HepG2 (cell line): Measurements from ENCODE around the gene AGAP3. TPM values are rescaled to one million over a fixed set of nuclear protein-coding genes. Genes with fewer than 3 reads are reported as not detected.
A peak's percentile ranks its signal among the peaks of the same experiment; 100 is the strongest.

Experiments
- BORCS8-MEF2B ChIP-seq: sonication (generic); formaldehyde crosslinking; IDR thresholded peaks from 2 replicates; pipeline ENCODE4 v1.8.0; 2022; ENCODE audit warnings: mild to moderate bottlenecking, missing genetic modification reagents
- CBFB ChIP-seq: sonication (generic); formaldehyde crosslinking; IDR thresholded peaks from 2 replicates; pipeline ENCODE4 v1.4.0; 2020; ENCODE audit warnings: missing genetic modification reagents
- CREB1 ChIP-seq, 2 experiments: fragments of 450-650 bp in 1 of 2; IDR thresholded peaks; 2 replicates each; pipeline ENCODE4 v1.6.1; 2016 to 2017; ENCODE audit warnings: control low read depth in 1 of 2, mild to moderate bottlenecking in 1 of 2, missing compliant biosample characterization in 1 of 2, missing genetic modification characterization in 1 of 2
- GPN1 ChIP-seq: sonication (generic); formaldehyde crosslinking; IDR thresholded peaks from 2 replicates; pipeline ENCODE4 v1.5.1; 2020; ENCODE audit warnings: missing genetic modification reagents, borderline replicate concordance
- HOXA9 ChIP-seq: sonication (generic); formaldehyde crosslinking; IDR thresholded peaks from 2 replicates; pipeline ENCODE4 v1.8.1; 2022; ENCODE audit warnings: missing genetic modification reagents, mild to moderate bottlenecking, moderate library complexity, borderline replicate concordance
- MAZ ChIP-seq, 2 experiments: sonication (generic) in 1 of 2; formaldehyde crosslinking in 1 of 2; IDR thresholded peaks; 2 replicates each; pipeline versions ENCODE4 v1.5.0 to v1.6.1; 2012 to 2020; ENCODE audit warnings: low read depth in 2 of 2, mild to moderate bottlenecking in 2 of 2, borderline replicate concordance in 1 of 2, improper control_type of control experiment in 1 of 2, low read length in 1 of 2, missing genetic modification reagents in 1 of 2, moderate library complexity in 1 of 2
- NCOA1 ChIP-seq: sonication (generic); formaldehyde crosslinking; IDR thresholded peaks from 2 replicates; pipeline ENCODE4 v1.9.0; 2021; ENCODE audit warnings: missing genetic modification reagents
- PBX2 ChIP-seq: IDR thresholded peaks from 2 replicates; pipeline ENCODE4 v1.6.1; 2016; ENCODE audit warnings: control low read depth
- PRDM15 ChIP-seq: sonication (generic); formaldehyde crosslinking; IDR thresholded peaks from 2 replicates; pipeline ENCODE4 v1.4.0; 2020; ENCODE audit warnings: missing genetic modification reagents
- RBM39 ChIP-seq: fragments of 200-400 bp; formaldehyde crosslinking; IDR thresholded peaks from one replicate; pipeline ENCODE4 v1.6.1; 2018; ENCODE audit warnings: antibody characterized with exemption, mild to moderate bottlenecking, low read depth, low read length; ENCODE audit not compliant: poor library complexity, severe bottlenecking
- SATB2 ChIP-seq: sonication (generic); formaldehyde crosslinking; IDR thresholded peaks from 2 replicates; pipeline ENCODE4 v1.5.0; 2020; ENCODE audit warnings: missing genetic modification reagents
- ZFP62 ChIP-seq: sonication (generic); formaldehyde crosslinking; IDR thresholded peaks from 2 replicates; pipeline ENCODE4 v1.4.0; 2020; ENCODE audit warnings: missing genetic modification reagents
- ZFP82 ChIP-seq: sonication (generic); formaldehyde crosslinking; IDR thresholded peaks from 2 replicates; pipeline ENCODE4 v1.5.1; 2020; ENCODE audit warnings: mild to moderate bottlenecking, missing genetic modification reagents, borderline replicate concordance
- ZNF232 ChIP-seq: sonication (generic); formaldehyde crosslinking; IDR thresholded peaks from 2 replicates; pipeline ENCODE4 v1.4.0; 2020; ENCODE audit warnings: missing genetic modification reagents, borderline replicate concordance
- ZNF264 ChIP-seq: sonication (generic); formaldehyde crosslinking; IDR thresholded peaks from 2 replicates; pipeline ENCODE4 v1.4.0; 2020; ENCODE audit warnings: missing genetic modification reagents
- ZNF275 ChIP-seq: sonication (generic); formaldehyde crosslinking; IDR thresholded peaks from 2 replicates; pipeline ENCODE4 v1.8.0; 2022; ENCODE audit warnings: missing genetic modification reagents, mild to moderate bottlenecking, inconsistent platforms, borderline replicate concordance
- ZNF317 ChIP-seq: sonication (generic); formaldehyde crosslinking; IDR thresholded peaks from 2 replicates; pipeline ENCODE4 v1.5.0; 2020; ENCODE audit warnings: mild to moderate bottlenecking, missing genetic modification reagents
- ZNF382 ChIP-seq: sonication (generic); formaldehyde crosslinking; IDR thresholded peaks from 2 replicates; pipeline ENCODE4 v1.5.0; 2020; ENCODE audit warnings: missing genetic modification reagents, mild to moderate bottlenecking, borderline replicate concordance
- ZNF547 ChIP-seq: sonication (generic); formaldehyde crosslinking; IDR thresholded peaks from 2 replicates; pipeline ENCODE4 v1.5.1; 2020; ENCODE audit warnings: mild to moderate bottlenecking, missing genetic modification reagents
- ZNF639 ChIP-seq: conservative IDR thresholded peaks from 2 replicates; pipeline ENCODE4 v1.6.1; 2018; ENCODE audit warnings: missing genetic modification reagents
- ZNF816 ChIP-seq: sonication (generic); formaldehyde crosslinking; IDR thresholded peaks from 2 replicates; pipeline ENCODE4 v1.8.0; 2022; ENCODE audit warnings: missing genetic modification reagents, mild to moderate bottlenecking, borderline replicate concordance
- polyA plus RNA-seq, 8 experiments: library from polyadenylated mRNA; depleted of rRNA in 3 of 8; stranded (reverse) in 7 of 8; unstranded in 1 of 8; fragments of >200 nt; fragmentation: Illumina TruSeq in 4 of 8; extraction: Trizol in 4 of 8; gene quantifications; 2 replicates each; pipeline versions ENCODE4 v1.2.1 to v1.2.3, GENCODE V29; 2011 to 2016; ENCODE audit warnings: low read depth in 4 of 8, missing spikeins in 1 of 8, mixed read lengths in 1 of 8; ENCODE audit not compliant: insufficient read depth in 1 of 8
- total RNA-seq, 5 experiments: library from RNA; depleted of rRNA; stranded (reverse); fragments of >200 nt; fragmentation: Illumina TruSeq; extraction: Trizol; gene quantifications; 2 replicates each; pipeline ENCODE4 v1.2.3, GENCODE V29; 2016; ENCODE audit warnings: low read depth in 1 of 5

The AGAP3 gene
- total and polyA plus RNA-seq, 2 of the 13 experiments (the other 11 are each of a cell fraction or from before 2014, with no cell fraction given), result 31.3 to 61.4 TPM

- peak; percentile 57; the same call in 1 of the 2 replicates for TF ChIP-seq ZNF275 (CRISPR knock-in tag)
- peak; percentile 62; the same call in 1 of the 2 replicates for TF ChIP-seq BORCS8-MEF2B
- no peak for TF ChIP-seq ZNF317 (CRISPR knock-in tag)
- no peak for TF ChIP-seq SATB2
- 0 out of 2 replicates have a peak, but pooled peaks have one; percentile 40 for TF ChIP-seq ZFP62 (CRISPR knock-in tag)
- peak; percentile 60; the same call in 1 of the 2 replicates for TF ChIP-seq NCOA1 (CRISPR knock-in tag)
- TF ChIP-seq PRDM15, result 0 out of 2 replicates have a peak, but pooled peaks have one; percentile 9
- TF ChIP-seq RBM39, result peak; percentile 78
- TF ChIP-seq CREB1 (IDR thresholded peaks at IDR 0.05), result no peak
- no peak for TF ChIP-seq CREB1 (CRISPR knock-in tag; IDR thresholded peaks at IDR 0.05)
- no peak for TF ChIP-seq ZNF264
- TF ChIP-seq MAZ (IDR thresholded peaks at IDR 0.05; ENCODE audit: borderline replicate concordance, low read depth, low read length), result peak; percentile 97
- TF ChIP-seq MAZ (CRISPR knock-in tag; IDR thresholded peaks at IDR 0.05; ENCODE audit: low read depth), result peak; percentile 97
- TF ChIP-seq ZNF382, result no peak
- TF ChIP-seq ZNF547 (CRISPR knock-in tag), result no peak; the same call in none of the 2 replicates
- peak; percentile 92; the same call in 1 of the 2 replicates for TF ChIP-seq ZNF816 (CRISPR knock-in tag)
- TF ChIP-seq GPN1 (CRISPR knock-in tag), result no peak
- peak; percentile 55; the same call in 1 of the 2 replicates for TF ChIP-seq ZNF232
- TF ChIP-seq CBFB (CRISPR knock-in tag), result no peak
- 0 out of 2 replicates have a peak, but pooled peaks have one; percentile 11 for TF ChIP-seq ZNF639
- 0 out of 2 replicates have a peak, but pooled peaks have one; percentile 53 for TF ChIP-seq HOXA9
- TF ChIP-seq PBX2, result no peak
- TF ChIP-seq ZFP82 (CRISPR knock-in tag), result peak; percentile 95; the same call in 1 of the 2 replicates
Measured at GRCh38 chr7:151080522-151081169, 5.6 kb upstream of the AGAP3 start, which contains the start of gene FASTK (continued).
